Measurements from ENCODE around the gene OTOP1.
"Not testable (repeated sequence)": the region's sequence is repeated elsewhere in the genome, so short reads cannot be mapped to it uniquely, and the experiment has no call there.

OTOP1 gene

DNA sequence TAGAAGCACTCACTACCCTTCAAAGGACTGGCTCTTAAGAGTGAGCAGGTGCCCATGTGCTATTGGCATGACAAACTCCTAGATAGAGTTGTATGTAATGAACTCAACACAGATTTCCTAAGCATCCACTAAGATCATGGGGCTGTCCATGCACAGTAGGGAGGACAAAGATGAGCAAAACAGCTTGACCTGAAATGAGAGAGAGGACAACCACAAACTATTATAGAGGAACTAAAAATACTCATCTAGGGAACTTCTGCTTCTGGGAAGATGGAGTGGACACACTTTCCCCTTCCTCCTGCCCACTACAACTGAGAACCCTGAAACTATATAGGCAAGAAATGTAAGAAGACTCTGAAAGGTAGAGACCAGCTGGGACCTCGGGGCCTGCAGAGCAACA lies 42.0 kb upstream of the OTOP1 start:
- DNase-seq (ENCODE audit: low spot score): no peak
- ChIA-PET CTCF (interaction anchor here (0.6 kb wide), 1 partner anchor 249 kb away, joined by 3 read pairs; no protein-coding TSS in a partner anchor), POLR2A (ENCODE audit: low non-redundant PET) (no interaction called here)
- TF ChIP-seq, protein P1, sequence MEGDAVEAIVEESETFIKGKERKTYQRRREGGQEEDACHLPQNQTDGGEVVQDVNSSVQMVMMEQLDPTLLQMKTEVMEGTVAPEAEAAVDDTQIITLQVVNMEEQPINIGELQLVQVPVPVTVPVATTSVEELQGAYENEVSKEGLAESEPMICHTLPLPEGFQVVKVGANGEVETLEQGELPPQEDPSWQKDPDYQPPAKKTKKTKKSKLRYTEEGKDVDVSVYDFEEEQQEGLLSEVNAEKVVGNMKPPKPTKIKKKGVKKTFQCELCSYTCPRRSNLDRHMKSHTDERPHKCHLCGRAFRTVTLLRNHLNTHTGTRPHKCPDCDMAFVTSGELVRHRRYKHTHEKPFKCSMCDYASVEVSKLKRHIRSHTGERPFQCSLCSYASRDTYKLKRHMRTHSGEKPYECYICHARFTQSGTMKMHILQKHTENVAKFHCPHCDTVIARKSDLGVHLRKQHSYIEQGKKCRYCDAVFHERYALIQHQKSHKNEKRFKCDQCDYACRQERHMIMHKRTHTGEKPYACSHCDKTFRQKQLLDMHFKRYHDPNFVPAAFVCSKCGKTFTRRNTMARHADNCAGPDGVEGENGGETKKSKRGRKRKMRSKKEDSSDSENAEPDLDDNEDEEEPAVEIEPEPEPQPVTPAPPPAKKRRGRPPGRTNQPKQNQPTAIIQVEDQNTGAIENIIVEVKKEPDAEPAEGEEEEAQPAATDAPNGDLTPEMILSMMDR (conservative IDR thresholded peaks at IDR 0.05; ENCODE audit: low read depth): no peak
- peak overlapping the region; percentile 80 for H3K27ac ChIP-seq

DNA sequence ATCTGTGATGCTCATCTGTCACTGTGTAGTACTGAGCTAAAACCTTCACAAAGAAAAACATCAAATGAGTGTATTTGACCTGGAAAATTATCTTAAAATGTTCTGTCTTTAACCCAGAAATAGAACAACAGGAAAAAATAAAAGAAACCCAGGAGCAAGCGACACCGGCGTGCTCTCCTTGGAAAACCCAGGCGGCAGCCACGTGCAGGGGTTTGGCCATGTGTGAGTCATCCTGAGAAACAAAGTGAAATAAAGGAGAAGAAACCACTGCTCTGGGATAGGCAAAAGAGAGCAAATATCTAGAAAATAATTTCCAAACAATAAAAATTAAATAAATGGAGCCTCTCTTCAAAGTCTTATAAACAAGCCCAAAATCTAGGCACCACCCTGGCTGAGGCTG lies 41.3 kb upstream of the OTOP1 start:
- CTCF ChIA-PET: no interaction called here
- TF ChIP-seq, protein P1 (conservative IDR thresholded peaks at IDR 0.05; ENCODE audit: low read depth): no peak

DNA sequence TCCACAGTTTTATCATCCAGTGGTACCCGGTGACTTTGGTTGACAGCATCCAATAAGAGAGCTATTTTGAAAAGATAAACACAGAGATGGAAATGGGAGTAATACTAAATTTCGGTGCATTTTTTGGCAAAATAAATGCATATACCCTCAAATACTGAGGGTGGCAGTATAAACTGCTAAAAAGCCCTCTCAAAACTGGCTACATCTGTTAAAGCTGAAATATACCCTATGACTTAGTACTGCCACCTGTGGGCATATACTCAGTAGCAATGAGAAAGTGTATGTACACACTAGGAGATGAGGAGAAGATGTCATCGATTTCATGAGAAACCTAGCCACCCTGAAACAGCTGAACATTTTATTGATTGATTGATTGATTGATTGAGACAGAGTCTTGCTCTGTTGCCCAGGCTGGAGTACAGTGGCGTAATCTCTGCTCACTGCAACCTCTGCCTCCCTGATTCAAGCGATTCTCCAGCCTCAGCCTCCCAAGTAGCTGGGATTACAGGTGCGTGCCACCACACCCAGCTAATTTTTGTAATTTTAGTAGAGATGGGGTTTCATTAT lies 33.5 kb upstream of the OTOP1 start:
- TF ChIP-seq, protein P1 (conservative IDR thresholded peaks at IDR 0.05; ENCODE audit: low read depth): peak; percentile 35; the same call in 1 of the 2 replicates
- ChIA-PET CTCF (interaction anchor here (0.6 to 1.2 kb wide), 7 partner anchors 21 to 1237 kb away, joined by 3 to 4 read pairs (median 3); no protein-coding TSS in a partner anchor), POLR2A (ENCODE audit: low non-redundant PET) (no interaction called here)
- peak; percentile 62 for DNase-seq (ENCODE audit: low spot score)
- H3K27ac ChIP-seq: no peak overlapping the region

More for the DNA sequence above, 41.3 kb upstream of the OTOP1 start:
- no peak overlapping the region for H3K27ac ChIP-seq
- no peak for DNase-seq (ENCODE audit: low spot score)
- POLR2A ChIA-PET (ENCODE audit: low non-redundant PET): no interaction called here

DNA sequence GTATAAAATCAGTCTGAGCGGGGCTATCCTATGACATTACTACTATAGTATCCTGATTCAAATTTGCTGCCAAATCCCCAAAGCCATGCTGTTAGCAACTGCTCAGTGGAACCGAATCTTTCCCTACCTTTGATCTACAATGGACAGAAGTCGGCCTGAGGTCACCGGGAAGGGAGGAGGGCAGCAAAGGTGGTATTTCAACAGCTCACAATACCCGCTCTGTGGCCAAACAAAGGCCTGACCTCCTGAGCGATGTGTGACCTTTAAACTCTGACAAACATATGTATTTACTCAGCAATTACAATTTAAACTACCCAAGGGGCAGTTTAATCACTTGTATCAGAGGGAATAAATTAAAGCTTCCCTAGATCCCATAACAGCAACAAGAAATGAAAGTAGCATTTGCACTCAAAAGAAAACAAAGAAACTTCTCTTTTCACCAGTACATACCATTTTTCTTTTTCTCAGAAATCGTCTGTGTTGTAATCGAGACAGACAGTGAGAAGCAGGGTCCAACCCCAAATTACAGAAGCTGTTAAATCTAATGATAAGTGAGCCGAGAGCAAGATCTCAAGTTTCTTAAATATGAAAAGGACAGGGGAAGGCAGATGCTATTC lies 32.9 kb upstream of the OTOP1 start:
- POLR2A ChIA-PET (ENCODE audit: low non-redundant PET): no interaction called here
- TF ChIP-seq, protein P1 (conservative IDR thresholded peaks at IDR 0.05; ENCODE audit: low read depth): no peak
- DNase-seq (ENCODE audit: low spot score): no peak
- CTCF ChIA-PET: interaction anchor here (0.6 to 1.2 kb wide), 6 partner anchors 21 to 1236 kb away, joined by 3 to 4 read pairs (median 3); no protein-coding TSS in a partner anchor
- no peak overlapping the region for H3K27ac ChIP-seq

DNA sequence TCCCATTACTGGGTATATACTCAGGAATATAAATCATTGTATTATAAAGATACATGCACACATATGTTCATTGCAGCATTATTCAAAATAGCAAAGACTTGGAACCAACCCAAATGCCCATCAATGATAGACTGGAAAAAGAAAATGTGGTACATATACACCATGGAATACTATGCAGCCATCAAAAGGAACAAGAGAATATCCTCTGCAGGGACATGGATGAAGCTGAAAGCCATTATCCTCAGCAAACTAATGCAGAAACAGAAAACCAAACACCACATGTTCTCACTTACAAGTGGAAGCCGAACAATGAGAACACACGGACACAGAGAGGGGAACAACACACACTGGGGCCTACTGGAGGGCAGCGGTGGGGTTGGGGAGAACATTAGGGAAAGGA lies 31.0 kb upstream of the OTOP1 start:
- CTCF ChIA-PET; H3K27ac ChIP-seq; POLR2A ChIA-PET (ENCODE audit: low non-redundant PET); DNase-seq (ENCODE audit: low spot score): not testable (repeated sequence)

DNA sequence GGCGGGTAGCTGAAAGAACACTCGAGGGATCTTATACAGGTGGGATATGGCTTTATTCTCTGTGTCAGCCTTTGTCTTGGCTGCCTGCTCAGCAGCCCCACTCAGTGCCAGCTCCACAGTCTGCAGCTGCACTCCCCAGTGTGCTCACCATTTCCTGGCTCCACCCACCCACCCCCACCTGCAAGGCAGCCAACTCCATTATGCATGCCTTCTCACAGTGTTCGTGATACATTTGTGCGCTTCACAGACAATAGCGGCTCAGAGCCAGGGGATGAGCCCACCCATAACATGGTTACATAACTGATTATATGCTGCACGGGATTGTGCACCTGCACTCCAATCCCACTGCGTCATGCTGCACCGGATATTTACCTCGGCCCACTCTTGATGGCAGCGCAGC lies 30.1 kb upstream of the OTOP1 start:
- TF ChIP-seq, protein P1 (conservative IDR thresholded peaks at IDR 0.05; ENCODE audit: low read depth): no peak
- no peak for DNase-seq (ENCODE audit: low spot score)
- CTCF ChIA-PET: no interaction called here
- H3K27ac ChIP-seq: no peak overlapping the region
- POLR2A ChIA-PET (ENCODE audit: low non-redundant PET): no interaction called here

DNA sequence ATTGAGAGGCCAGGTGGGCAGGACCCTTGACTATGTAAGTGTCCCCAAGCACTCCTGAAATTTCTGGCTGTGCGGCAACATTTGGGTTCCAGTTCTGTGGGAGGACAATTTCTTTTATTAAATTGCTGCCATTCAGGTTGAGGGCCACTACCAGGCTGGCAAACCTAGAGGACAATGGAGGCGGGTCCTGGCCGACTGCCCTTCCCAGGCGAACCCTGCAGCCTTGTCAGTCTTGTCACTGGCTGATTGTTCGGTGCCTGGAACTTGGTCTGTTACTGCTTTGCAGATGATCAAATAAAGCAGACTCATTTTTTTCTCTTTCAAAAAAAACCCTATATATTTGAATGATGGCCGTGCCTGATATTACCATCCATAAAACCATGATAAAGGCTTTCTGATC lies 27.9 kb upstream of the OTOP1 start:
- ChIA-PET POLR2A (ENCODE audit: low non-redundant PET) (no interaction called here), CTCF (no interaction called here)
- TF ChIP-seq, protein P1 (conservative IDR thresholded peaks at IDR 0.05; ENCODE audit: low read depth): no peak
- no peak for DNase-seq (ENCODE audit: low spot score)
- H3K27ac ChIP-seq: no peak overlapping the region
